Astrocyte (in vitro differentiated cells and primary cell): ENCODE results near the gene TBC1D9. TPM values are rescaled to one million over a fixed set of nuclear protein-coding genes. Genes with fewer than 3 reads are reported as not detected.

Experiments
- DNase-seq: peaks from one replicate; pipeline ENCODE4 v3.0.0-alpha.2; 2010; ENCODE audit warnings: low read depth
- FAIRE-seq: peaks from 2 replicates; lab custom pipeline; 2011; peaks lifted over from hg19 to GRCh38; lab: Jason Lieb, UNC
- H2AFZ ChIP-seq: 2 replicates; pipeline ENCODE4 v1.6.0; 2012; ENCODE audit warnings: low read depth, low read length, inconsistent platforms
- H3K27ac ChIP-seq: 2 replicates; pipeline ENCODE4 v1.5.1; 2011; ENCODE audit warnings: low read depth, low read length, inconsistent platforms
- H3K27me3 ChIP-seq: 2 replicates; pipeline ENCODE4 v1.6.0; 2011; ENCODE audit warnings: low read length, inconsistent platforms; ENCODE audit not compliant: insufficient read depth
- H3K36me3 ChIP-seq: 2 replicates; pipeline ENCODE4 v1.5.1; 2011; ENCODE audit warnings: low read length, inconsistent platforms; ENCODE audit not compliant: insufficient read depth
- H3K4me1 ChIP-seq: 2 replicates; pipeline ENCODE4 v1.5.1; 2011; ENCODE audit warnings: low read length, inconsistent platforms; ENCODE audit not compliant: insufficient read depth
- H3K4me2 ChIP-seq: 2 replicates; pipeline ENCODE4 v1.6.0; 2012; ENCODE audit warnings: low read length, inconsistent platforms
- H3K4me3 ChIP-seq: 2 replicates; pipeline ENCODE4 v1.5.1; 2011; ENCODE audit warnings: low read depth, mild to moderate bottlenecking, low read length, inconsistent platforms; ENCODE audit not compliant: insufficient read depth
- H3K79me2 ChIP-seq: 2 replicates; pipeline ENCODE4 v1.6.0; 2012; ENCODE audit warnings: mild to moderate bottlenecking, low read length, inconsistent platforms; ENCODE audit not compliant: insufficient read depth
- H3K9ac ChIP-seq: 2 replicates; pipeline ENCODE4 v1.6.0; 2012; ENCODE audit warnings: mild to moderate bottlenecking, low read length, inconsistent platforms
- H3K9me3 ChIP-seq: 2 replicates; pipeline ENCODE4 v1.5.1; 2012; ENCODE audit warnings: low read depth, mild to moderate bottlenecking, low read length, inconsistent platforms; ENCODE audit not compliant: insufficient read depth
- H4K20me1 ChIP-seq: 2 replicates; pipeline ENCODE4 v1.6.0; 2012; ENCODE audit warnings: low read length, inconsistent platforms; ENCODE audit not compliant: insufficient read depth
- H3K27ac Mint-ChIP-seq: one replicate; pipeline ENCODE4 v1.8.0; 2021; ENCODE audit warnings: mild to moderate bottlenecking, mixed read lengths; ENCODE audit not compliant: unreplicated experiment
- H3K27me3 Mint-ChIP-seq: one replicate; pipeline ENCODE4 v1.8.0; 2021; ENCODE audit warnings: low read depth, mixed read lengths; ENCODE audit not compliant: unreplicated experiment
- H3K36me3 Mint-ChIP-seq: one replicate; pipeline ENCODE4 v1.8.0; 2021; ENCODE audit warnings: low read depth, mixed read lengths; ENCODE audit not compliant: unreplicated experiment
- H3K4me1 Mint-ChIP-seq: one replicate; pipeline ENCODE4 v1.8.0; 2021; ENCODE audit warnings: low read depth, mixed read lengths; ENCODE audit not compliant: unreplicated experiment
- H3K4me3 Mint-ChIP-seq: one replicate; pipeline ENCODE4 v1.8.0; 2021; ENCODE audit warnings: mild to moderate bottlenecking, moderate library complexity, mixed read lengths; ENCODE audit not compliant: unreplicated experiment
- H3K9me3 Mint-ChIP-seq: one replicate; pipeline ENCODE4 v1.8.0; 2021; ENCODE audit warnings: mild to moderate bottlenecking, mixed read lengths; ENCODE audit not compliant: unreplicated experiment
- EZH2 ChIP-seq: IDR thresholded peaks from 2 replicates; pipeline ENCODE4 v1.6.1; 2012; ENCODE audit warnings: mild to moderate bottlenecking, low read length, inconsistent platforms; ENCODE audit not compliant: insufficient read depth
- total RNA-seq: library from RNA; stranded (reverse); gene quantifications from 2 replicates; pipeline ENCODE4 v1.2.1, GENCODE V29; 2021
- TF ChIP-seq, protein P1 (sequence below): IDR thresholded peaks from 2 replicates; pipeline ENCODE4 v1.5.1; 2011; ENCODE audit warnings: low read depth, mild to moderate bottlenecking, inconsistent platforms, low read length, moderate library complexity; ENCODE audit not compliant: insufficient read depth

TBC1D9 gene
- total RNA-seq, 1 donor from 2014 or later: 31.6 TPM

DNA sequence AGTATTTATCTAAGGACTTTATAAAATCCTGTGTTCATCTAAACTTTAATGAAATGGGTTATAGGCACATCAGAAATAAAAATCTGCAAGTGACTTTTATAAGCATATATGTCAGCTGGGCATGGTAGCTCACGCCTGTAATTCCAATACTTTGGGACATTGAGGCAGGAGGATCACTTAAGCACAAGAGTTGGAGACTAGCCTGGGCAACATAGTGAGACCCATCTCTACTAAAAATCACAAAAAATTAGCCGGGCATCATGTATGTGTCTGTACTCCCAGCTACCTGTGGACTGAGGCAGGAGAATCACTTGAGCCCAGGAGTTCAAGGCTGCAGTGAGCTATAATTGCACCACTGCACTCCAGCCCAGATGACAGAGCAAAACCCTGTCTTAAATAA lies 20.9 kb downstream of the TBC1D9 start:
- H3K79me2 ChIP-seq: peaks cover 59% of the 10 kb centered on the region
- H3K27ac ChIP-seq: no peak overlapping the region

DNA sequence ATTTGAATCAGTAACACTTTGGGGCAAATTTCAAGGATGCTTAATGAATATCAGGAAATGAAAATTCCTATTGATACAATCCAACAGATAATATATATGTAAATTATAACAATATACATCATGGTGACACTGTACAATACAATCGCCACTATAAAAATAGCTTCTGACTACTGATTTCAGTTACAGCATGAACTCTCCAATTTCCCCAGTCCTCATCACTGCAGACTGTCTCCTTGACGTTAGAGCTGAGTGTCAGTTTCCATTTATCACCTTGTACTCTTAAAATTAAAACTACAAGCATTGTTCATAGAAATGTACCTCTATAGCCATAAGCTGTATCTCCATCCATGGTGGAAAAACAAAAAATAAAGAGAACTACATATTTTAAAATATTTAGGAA lies 23.4 kb downstream of the TBC1D9 start:
- H3K9me3 ChIP-seq: no peaks in the 10 kb centered on the region
- FAIRE-seq: no peak
- no peak for DNase-seq
- no peak overlapping the region for H3K4me3 ChIP-seq
- H3K4me3 Mint-ChIP-seq: no peak overlapping the region
- no peak overlapping the region for H2AFZ ChIP-seq
- H3K27ac Mint-ChIP-seq: no peak overlapping the region
- H3K27me3 Mint-ChIP-seq: no peaks in the 10 kb centered on the region
- no peaks in the 10 kb centered on the region for H3K9me3 Mint-ChIP-seq
- peaks cover 65% of the 10 kb centered on the region for H4K20me1 ChIP-seq
- H3K4me1 ChIP-seq: peaks cover 6% of the 10 kb centered on the region
- no peaks in the 10 kb centered on the region for H3K36me3 ChIP-seq
- no peak overlapping the region for H3K27ac ChIP-seq
- peaks cover 25% of the 10 kb centered on the region for H3K4me1 Mint-ChIP-seq
- TF ChIP-seq EZH2: no peak
- TF ChIP-seq, protein P1, sequence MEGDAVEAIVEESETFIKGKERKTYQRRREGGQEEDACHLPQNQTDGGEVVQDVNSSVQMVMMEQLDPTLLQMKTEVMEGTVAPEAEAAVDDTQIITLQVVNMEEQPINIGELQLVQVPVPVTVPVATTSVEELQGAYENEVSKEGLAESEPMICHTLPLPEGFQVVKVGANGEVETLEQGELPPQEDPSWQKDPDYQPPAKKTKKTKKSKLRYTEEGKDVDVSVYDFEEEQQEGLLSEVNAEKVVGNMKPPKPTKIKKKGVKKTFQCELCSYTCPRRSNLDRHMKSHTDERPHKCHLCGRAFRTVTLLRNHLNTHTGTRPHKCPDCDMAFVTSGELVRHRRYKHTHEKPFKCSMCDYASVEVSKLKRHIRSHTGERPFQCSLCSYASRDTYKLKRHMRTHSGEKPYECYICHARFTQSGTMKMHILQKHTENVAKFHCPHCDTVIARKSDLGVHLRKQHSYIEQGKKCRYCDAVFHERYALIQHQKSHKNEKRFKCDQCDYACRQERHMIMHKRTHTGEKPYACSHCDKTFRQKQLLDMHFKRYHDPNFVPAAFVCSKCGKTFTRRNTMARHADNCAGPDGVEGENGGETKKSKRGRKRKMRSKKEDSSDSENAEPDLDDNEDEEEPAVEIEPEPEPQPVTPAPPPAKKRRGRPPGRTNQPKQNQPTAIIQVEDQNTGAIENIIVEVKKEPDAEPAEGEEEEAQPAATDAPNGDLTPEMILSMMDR: no peak
- H3K27me3 ChIP-seq: no peaks in the 10 kb centered on the region
- H3K9ac ChIP-seq: no peak overlapping the region
- H3K36me3 Mint-ChIP-seq: no peaks in the 10 kb centered on the region
- no peak overlapping the region for H3K4me2 ChIP-seq
- peaks cover 43% of the 10 kb centered on the region for H3K79me2 ChIP-seq

More for the DNA sequence above, 20.9 kb downstream of the TBC1D9 start:
- H3K27me3 ChIP-seq: no peaks in the 10 kb centered on the region
- H3K4me3 Mint-ChIP-seq: no peak overlapping the region
- H3K4me1 ChIP-seq: peaks cover 9% of the 10 kb centered on the region
- H3K27ac Mint-ChIP-seq: no peak overlapping the region
- TF ChIP-seq EZH2: no peak
- TF ChIP-seq, protein P1: no peak
- no peak for DNase-seq
- no peak overlapping the region for H3K4me3 ChIP-seq
- peaks cover 62% of the 10 kb centered on the region for H4K20me1 ChIP-seq
- H2AFZ ChIP-seq: no peak overlapping the region
- no peaks in the 10 kb centered on the region for H3K9me3 Mint-ChIP-seq
- no peaks in the 10 kb centered on the region for H3K36me3 Mint-ChIP-seq
- H3K9me3 ChIP-seq: no peaks in the 10 kb centered on the region
- H3K4me1 Mint-ChIP-seq: peaks cover 23% of the 10 kb centered on the region
- no peak for FAIRE-seq
- no peak overlapping the region for H3K9ac ChIP-seq
- no peak overlapping the region for H3K4me2 ChIP-seq
- H3K27me3 Mint-ChIP-seq: no peaks in the 10 kb centered on the region
- H3K36me3 ChIP-seq: no peaks in the 10 kb centered on the region

DNA sequence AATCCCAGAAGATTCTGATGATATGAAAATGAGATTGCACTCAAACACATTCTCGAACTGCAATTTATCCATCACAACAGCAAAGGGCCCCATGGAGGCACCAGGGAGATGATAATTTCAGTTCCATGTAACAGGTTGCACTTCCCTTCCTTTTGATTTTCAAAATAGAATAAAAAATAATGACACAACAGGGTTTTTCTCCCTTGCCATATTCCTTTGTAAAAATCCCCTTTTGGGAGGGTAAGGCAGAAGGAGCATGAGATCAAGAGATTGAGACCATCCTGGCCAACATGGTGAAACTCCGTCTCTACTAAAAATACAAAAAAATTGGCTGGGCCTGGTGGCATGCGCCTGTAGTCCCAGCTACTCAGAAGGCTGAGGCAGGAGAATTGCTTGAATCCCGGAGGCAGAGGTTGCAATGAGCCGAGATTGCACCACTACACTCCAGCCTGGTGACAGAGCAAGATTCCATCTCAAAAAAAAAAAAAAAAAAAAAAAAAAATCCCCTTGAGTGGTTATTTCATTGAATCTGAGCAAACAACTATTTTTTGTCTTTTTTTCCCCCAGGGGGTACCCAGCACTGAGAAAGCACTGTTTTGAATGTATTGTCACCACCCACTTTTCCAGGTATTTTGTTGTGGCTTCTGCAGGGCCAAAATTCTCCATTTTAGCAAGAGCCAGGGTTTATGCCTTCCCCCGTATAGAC lies 26.7 kb downstream of the TBC1D9 start:
- no peak overlapping the region for H3K9ac ChIP-seq
- H3K4me3 ChIP-seq: no peak overlapping the region
- H3K36me3 ChIP-seq: no peaks in the 10 kb centered on the region
- FAIRE-seq: no peak
- no peaks in the 10 kb centered on the region for H3K9me3 ChIP-seq
- H3K27ac Mint-ChIP-seq: peak overlapping the region; percentile 62
- H3K36me3 Mint-ChIP-seq: peaks cover 3% of the 10 kb centered on the region
- H3K79me2 ChIP-seq: peaks cover 37% of the 10 kb centered on the region
- no peaks in the 10 kb centered on the region for H3K27me3 ChIP-seq
- no peak overlapping the region for H2AFZ ChIP-seq
- no peak overlapping the region for H3K27ac ChIP-seq
- no peak overlapping the region for H3K4me3 Mint-ChIP-seq
- no peak for DNase-seq
- no peaks in the 10 kb centered on the region for H3K27me3 Mint-ChIP-seq
- no peak for TF ChIP-seq EZH2
- TF ChIP-seq, protein P1: no peak
- H3K4me2 ChIP-seq: no peak overlapping the region
- H4K20me1 ChIP-seq: peaks cover 67% of the 10 kb centered on the region
- H3K4me1 Mint-ChIP-seq: peaks cover 22% of the 10 kb centered on the region
- peaks cover 14% of the 10 kb centered on the region for H3K4me1 ChIP-seq
- no peaks in the 10 kb centered on the region for H3K9me3 Mint-ChIP-seq
